ENCODE measurements around the gene HAUS6. TPM values are rescaled to one million over a fixed set of nuclear protein-coding genes. Genes with fewer than 3 reads are reported as not detected.
"Not testable (repeated sequence)": the region's sequence is repeated elsewhere in the genome, so short reads cannot be mapped to it uniquely, and the experiment has no call there.

HAUS6 gene, protein sequence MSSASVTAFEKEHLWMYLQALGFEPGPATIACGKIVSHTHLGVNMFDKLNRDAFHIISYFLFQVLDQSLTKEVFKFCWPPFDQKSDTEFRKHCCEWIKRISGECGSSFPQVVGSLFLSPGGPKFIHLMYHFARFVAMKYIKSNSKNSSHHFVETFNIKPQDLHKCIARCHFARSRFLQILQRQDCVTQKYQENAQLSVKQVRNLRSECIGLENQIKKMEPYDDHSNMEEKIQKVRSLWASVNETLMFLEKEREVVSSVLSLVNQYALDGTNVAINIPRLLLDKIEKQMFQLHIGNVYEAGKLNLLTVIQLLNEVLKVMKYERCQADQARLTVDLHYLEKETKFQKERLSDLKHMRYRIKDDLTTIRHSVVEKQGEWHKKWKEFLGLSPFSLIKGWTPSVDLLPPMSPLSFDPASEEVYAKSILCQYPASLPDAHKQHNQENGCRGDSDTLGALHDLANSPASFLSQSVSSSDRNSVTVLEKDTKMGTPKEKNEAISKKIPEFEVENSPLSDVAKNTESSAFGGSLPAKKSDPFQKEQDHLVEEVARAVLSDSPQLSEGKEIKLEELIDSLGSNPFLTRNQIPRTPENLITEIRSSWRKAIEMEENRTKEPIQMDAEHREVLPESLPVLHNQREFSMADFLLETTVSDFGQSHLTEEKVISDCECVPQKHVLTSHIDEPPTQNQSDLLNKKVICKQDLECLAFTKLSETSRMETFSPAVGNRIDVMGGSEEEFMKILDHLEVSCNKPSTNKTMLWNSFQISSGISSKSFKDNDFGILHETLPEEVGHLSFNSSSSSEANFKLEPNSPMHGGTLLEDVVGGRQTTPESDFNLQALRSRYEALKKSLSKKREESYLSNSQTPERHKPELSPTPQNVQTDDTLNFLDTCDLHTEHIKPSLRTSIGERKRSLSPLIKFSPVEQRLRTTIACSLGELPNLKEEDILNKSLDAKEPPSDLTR
- 10 to 100 TPM in 1 of 2 donors, 1 to 10 TPM in 1; 7.3 to 11.3 TPM for total RNA-seq

DNA sequence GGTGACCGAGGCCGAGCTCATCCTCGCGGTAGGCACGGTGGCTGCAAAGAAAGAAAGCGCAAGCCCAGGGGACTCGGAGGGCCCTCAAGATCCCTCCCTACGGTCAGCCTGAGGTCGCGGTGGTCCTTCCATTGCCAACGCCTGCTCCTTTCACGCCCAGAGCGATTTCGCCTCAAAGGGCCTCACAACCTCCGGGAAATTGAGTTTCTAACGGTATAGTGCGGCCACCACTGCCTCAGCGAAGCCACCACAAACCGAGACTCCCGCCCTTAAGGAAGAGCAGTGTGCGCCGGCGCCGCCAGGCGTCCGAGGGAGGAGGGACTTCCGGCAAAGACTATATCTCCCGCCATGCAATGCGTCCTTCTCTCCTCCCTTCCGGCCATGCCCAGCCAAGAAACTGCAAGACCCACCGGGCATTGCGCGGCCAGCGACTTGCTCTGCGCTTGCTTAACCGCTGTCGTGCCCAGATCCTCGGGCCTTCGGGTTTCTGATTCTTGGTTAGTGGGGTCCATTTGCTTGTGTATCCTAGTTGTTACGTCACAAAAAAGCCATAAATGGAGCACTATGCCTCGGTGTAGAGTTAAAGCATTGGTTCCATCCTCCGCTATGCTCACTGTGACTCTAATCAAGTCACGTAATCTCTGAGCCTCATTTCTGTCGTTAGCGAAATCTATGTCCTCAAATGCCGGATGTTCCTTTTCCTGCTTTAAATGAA is at the start of gene HAUS6:
TSS of gene HAUS6 (minus strand) at position 274 of the 715 bp plus-strand sequence. CDS start at position 21, 253 bp downstream.
- WGBS: 5% methylated on average over 46 of the region's 46 CpGs
- Histone ChIP-seq H3K4me3 (peak within 1 kb of the TSS; percentile 56 to 67), H3K27me3 (replicated peaks; ENCODE audit: insufficient read depth) (no peaks in the 10 kb centered on the region), H3K4me1 (replicated peaks) (no peaks in the 10 kb centered on the region), H3K9me3 (no peaks in the 10 kb centered on the region), H3K36me3 (no peaks in the 10 kb centered on the region), H3K27ac (peak within 1 kb of the TSS; percentile 61 to 85)
- intact Hi-C loops (cut with DNase I): loop anchor here (5.0 to 10.0 kb wide), 2 partner anchors 132 to 280 kb away; partner anchors contain the start of genes DENND4C and RPS6
- peak; percentile 94 for DNase-seq (ENCODE audit: low spot score)
- TF ChIP-seq POLR2AphosphoS5 (IDR thresholded peaks at IDR 0.05): peak; percentile 99
- TF ChIP-seq, protein P1, sequence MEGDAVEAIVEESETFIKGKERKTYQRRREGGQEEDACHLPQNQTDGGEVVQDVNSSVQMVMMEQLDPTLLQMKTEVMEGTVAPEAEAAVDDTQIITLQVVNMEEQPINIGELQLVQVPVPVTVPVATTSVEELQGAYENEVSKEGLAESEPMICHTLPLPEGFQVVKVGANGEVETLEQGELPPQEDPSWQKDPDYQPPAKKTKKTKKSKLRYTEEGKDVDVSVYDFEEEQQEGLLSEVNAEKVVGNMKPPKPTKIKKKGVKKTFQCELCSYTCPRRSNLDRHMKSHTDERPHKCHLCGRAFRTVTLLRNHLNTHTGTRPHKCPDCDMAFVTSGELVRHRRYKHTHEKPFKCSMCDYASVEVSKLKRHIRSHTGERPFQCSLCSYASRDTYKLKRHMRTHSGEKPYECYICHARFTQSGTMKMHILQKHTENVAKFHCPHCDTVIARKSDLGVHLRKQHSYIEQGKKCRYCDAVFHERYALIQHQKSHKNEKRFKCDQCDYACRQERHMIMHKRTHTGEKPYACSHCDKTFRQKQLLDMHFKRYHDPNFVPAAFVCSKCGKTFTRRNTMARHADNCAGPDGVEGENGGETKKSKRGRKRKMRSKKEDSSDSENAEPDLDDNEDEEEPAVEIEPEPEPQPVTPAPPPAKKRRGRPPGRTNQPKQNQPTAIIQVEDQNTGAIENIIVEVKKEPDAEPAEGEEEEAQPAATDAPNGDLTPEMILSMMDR (IDR thresholded peaks at IDR 0.05): peak; percentile 16 to 82 (median 58)
- TF ChIP-seq POLR2A (IDR thresholded peaks at IDR 0.05): peak; percentile 67

DNA sequence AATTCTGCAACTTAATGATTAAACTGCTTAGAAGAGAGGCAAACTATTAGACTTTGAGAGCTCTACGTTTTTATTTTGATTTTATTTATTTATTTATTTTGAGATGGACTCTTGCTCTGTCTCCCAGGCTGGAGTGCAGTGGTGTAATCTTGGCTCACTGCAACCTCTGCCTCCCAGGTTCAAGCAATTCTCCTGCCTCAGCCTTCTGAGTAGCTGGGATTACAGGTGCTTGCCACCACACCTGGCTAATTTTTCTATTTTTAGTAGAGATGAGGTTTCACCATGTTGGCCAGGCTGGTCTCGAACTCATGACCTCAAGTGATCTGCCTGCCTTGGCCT is 49.4 kb upstream of the HAUS6 start:
- H3K27ac ChIP-seq: not testable (repeated sequence)
- WGBS: 91% methylated on average over 2 of the region's 2 CpGs

DNA sequence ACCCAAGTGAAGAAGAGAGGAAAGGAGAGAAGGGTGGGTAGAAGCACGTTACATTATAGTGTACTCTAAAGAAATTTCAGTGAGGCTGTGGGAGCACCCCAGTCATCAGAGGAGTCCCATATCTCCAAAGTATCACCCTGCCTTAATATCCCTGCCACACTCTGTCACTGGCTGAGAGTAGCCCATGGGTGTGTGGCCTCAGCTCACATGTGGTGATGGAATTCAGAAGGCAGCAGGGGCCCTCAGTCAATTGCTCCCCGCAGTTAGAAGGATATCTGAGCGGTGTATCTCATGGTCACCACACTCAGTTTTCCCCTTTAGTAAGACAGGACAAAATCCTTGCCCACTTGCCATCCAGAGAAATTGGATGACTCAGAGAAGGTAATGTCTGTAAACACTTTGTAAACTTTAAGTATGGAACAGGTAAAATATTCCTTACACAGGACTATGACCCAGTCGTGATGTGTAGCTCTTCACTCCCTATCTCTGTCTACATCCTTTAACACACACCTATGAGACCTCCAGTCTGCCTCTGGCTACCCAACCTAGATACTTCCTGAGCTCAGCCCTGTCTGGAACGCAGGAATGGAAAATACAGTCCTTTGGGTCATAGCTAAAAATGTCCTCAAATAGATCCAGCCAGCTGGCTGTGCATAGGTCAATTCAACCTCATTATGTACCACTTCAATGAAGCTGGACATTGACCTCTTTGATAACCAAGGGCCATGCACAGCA is 48.9 kb upstream of the HAUS6 start:
- H3K4me3 ChIP-seq: no peak overlapping the region
- no peak overlapping the region for H3K27ac ChIP-seq
- TF ChIP-seq POLR2A (IDR thresholded peaks at IDR 0.05) (no peak), POLR2AphosphoS5 (IDR thresholded peaks at IDR 0.05) (no peak)
- TF ChIP-seq, protein P1 (IDR thresholded peaks at IDR 0.05): no peak
- H3K9me3 ChIP-seq: no peaks in the 10 kb centered on the region
- H3K36me3 ChIP-seq: no peaks in the 10 kb centered on the region
- H3K27me3 ChIP-seq (replicated peaks; ENCODE audit: insufficient read depth): no peaks in the 10 kb centered on the region
- 90% methylated on average over 5 of the region's 5 CpGs for WGBS
- H3K4me1 ChIP-seq (replicated peaks): no peaks in the 10 kb centered on the region
- intact Hi-C loops (cut with DNase I): no loop called here
- DNase-seq (ENCODE audit: low spot score): no peak

More for the DNA sequence above, 49.4 kb upstream of the HAUS6 start:
- H3K4me1 ChIP-seq (replicated peaks); intact Hi-C loops (cut with DNase I); H3K36me3 ChIP-seq; H3K4me3 ChIP-seq; DNase-seq (ENCODE audit: low spot score); H3K27me3 ChIP-seq (replicated peaks; ENCODE audit: insufficient read depth); H3K9me3 ChIP-seq: not testable (repeated sequence)

DNA sequence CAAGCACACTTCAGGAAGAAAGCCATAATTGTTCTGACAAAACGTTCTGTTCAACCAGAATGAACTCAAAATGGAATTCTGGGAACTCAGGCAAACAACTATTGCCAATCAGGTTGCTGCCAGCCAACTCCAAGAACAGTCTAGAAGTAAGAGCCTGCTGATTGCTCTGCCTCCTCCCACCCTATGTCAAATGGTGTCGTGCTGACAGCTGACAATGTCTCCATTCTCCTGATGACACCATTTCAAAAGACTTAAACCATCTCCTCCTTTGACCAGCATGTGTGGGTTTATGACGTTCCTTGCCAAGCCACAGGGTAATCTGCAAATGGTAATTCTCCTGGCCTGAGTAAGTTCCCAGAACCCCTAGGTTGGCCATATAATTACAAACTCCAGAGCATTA is 46.5 kb upstream of the HAUS6 start:
- TF ChIP-seq, protein P1 (IDR thresholded peaks at IDR 0.05): no peak
- TF ChIP-seq POLR2AphosphoS5 (IDR thresholded peaks at IDR 0.05) (no peak), POLR2A (IDR thresholded peaks at IDR 0.05) (no peak)
- no peaks in the 10 kb centered on the region for H3K9me3 ChIP-seq
- 68% methylated on average over 3 of the region's 3 CpGs for WGBS
- no peak overlapping the region for H3K27ac ChIP-seq
- H3K4me1 ChIP-seq (replicated peaks): no peaks in the 10 kb centered on the region
- H3K4me3 ChIP-seq: no peak overlapping the region
- H3K27me3 ChIP-seq (replicated peaks; ENCODE audit: insufficient read depth): no peaks in the 10 kb centered on the region
- no peaks in the 10 kb centered on the region for H3K36me3 ChIP-seq
- no peak for DNase-seq (ENCODE audit: low spot score)
- intact Hi-C loops (cut with DNase I): no loop called here

Data from prostate gland (tissue), 2 donors.